GM18508 (cell line): Measurements from ENCODE around the gene FNDC3A.
"Not testable (repeated sequence)": the region's sequence is repeated elsewhere in the genome, so short reads cannot be mapped to it uniquely, and the experiment has no call there.

Experiments
- ATAC-seq: cut with Tn5 transposase; IDR thresholded peaks from one replicate; pipeline ENCODE4 v1.9.1; 2021; ENCODE audit warnings: moderate number of reproducible peaks; ENCODE audit not compliant: insufficient read depth, unreplicated experiment

The FNDC3A gene

GRCh38 chr13:48975101-48975855 is 434 bp upstream of the FNDC3A start:
- ATAC-seq: no peak

DNA sequence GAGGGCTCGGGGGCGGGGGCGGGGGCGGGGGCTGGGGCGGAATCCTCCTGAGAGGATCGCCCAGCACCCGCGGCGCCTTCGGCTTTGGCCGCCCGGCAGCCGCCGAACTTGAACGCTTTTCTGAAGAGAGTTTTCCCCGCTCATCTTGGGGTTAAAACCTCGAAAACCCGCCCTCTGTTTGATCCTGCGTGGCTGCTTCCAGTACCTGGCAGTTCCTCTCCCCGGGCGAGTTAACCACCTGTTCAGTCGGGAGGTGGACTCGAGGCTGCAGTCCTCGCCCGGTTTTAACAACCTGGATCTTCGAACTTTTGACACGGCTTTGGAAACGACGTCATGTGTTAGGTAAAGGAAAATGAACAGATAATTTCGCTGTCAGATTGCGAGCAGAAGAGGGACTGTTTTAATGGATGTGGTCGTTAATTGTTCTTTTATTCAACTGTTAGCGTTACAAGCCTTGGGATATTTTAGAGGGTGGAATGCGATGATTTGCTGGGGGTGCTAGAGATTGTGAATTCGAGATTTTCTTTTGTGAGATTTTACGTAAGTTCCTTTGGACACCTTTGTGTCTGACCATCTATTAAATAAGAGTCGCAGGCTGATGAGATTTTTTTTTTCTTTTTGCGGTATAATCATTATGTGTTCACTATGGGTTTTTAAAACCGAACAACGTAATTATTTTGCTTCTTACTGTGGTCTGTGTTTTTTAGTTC is 1.0 kb downstream of the FNDC3A start:
- ATAC-seq: no peak

DNA sequence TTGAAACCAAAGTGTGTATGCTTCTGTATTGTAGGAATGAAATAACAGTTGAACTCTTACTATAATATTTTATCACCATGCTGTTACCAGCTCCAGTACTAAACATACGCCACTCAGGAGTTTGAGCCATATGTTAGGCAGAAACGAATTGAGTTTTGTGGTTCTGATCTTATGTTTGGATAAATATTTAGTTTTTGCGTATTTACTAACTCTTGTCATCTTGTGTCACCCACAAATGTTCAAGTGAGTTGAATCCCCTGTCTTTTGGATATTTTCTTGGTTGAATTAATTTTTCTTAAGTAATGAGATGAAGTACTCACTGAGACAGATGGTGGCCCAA is 1.5 kb downstream of the FNDC3A start:
- no peak for ATAC-seq

DNA sequence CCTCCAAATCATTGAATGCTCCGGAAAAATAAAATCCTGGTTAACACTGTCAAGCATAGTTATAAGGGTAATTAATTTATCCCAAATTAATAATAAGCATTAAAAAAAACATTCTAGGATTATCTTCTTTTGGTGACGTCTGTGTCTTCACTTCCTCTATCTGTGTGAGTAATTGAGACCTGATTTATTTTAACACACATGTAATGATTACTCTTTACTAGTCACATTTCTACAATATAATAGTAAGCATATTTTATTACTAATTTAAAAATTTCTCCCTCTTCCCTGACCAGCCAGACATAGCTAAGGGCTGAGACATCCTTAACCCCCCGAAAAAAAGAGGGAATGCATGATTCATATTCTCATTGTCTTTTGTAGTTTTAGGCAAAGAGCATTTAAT is 2.3 kb downstream of the FNDC3A start:
- ATAC-seq: no peak

DNA sequence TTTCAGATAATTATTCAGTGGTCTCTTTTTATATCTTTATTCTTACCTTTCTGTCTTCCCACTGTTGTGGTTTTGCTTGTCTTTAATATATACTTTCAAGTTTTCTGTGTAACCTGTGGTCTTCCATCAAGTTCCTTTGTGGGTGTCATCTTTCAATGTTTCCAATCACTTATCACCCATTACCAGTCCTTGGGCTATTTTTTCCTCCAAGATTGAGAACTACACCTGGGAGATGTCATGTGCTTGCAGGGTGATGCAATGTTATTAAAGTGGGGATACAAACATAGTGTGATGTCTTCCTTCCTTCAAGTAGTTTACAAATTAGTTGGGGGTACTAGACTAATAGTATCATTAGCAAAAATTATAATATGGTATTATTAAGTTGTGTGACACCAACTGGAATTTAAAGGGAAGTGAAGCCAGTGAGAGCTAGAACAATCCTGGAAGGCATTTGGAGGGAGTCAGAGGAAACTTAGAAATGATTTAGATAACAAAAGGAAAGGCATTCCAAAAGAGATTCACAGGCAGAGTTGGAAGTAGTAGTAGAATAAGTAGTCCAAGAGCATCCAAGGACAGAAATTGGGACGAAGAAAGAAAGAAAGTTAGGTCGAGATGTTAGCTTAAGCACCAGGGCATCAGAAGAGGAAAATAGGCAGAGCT is 3.4 kb downstream of the FNDC3A start:
- no peak for ATAC-seq

GRCh38 chr13:48979892-48980291 is 4.2 kb downstream of the FNDC3A start:
- peak; percentile 42 for ATAC-seq

DNA sequence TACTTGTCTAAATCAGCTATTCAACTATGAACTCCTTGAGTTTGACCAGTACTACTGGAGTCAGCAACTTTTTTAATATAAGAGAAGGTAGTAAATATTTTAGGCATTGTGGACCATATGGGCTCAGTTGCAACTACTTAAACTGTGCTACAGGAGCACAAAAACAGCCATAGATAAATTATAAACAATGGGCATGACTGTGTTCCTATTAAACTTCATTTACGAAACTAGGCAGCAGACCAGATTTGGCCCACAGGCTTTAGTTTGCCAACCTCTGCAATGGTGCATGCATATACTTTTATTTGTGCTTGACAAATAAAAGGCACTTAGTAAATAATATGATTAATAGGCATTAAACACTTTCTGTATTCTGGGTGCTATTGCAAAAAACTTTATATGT is 7.6 kb downstream of the FNDC3A start:
- no peak for ATAC-seq

DNA sequence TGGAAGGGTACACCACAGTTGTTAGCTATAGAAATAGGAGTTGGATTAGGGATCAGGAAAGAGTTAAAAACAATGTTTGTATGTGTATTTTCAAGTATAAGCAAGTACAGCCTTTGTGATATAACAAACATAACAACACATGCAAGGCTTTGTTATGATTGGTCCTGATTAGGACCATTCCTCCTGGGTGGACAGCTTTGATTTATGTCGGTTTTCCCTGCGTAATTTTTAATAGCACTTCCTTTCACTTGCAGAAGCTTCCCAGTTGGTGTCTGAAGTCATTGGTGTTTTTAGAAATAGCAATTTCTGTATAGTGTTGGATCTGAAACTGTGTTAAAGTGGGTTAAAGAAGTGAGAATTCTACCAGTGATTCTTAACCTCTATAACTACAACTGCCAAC is 10.0 kb downstream of the FNDC3A start:
- ATAC-seq: no peak

DNA sequence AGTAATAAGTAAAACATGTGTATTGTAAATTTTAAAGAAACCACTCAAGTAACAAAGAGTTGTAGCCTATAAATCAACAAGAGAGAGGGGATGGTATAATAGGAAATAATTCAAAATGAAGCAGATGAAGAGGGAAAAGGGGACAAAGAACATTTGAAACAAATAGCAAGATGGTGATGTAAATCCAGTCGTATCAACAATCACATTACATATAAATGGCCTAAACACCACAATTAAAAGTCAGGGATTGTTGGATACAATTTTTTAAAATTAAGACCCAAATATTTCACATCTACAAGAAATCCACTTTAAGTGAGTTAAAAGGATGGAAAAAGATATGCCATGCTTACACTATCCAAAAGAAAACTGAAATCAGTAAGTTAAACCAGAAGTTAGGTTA is 15.2 kb downstream of the FNDC3A start:
- ATAC-seq: no peak

- ATAC-seq: no peak
These were observed 17.4 kb downstream of the FNDC3A start for GRCh38 chr13:48993150-48993549.

- ATAC-seq: peak; percentile 77
These were observed 19.0 kb downstream of the FNDC3A start for GRCh38 chr13:48994706-48995105.

GRCh38 chr13:48998641-48999292 is 23.1 kb downstream of the FNDC3A start:
- ATAC-seq: no peak

DNA sequence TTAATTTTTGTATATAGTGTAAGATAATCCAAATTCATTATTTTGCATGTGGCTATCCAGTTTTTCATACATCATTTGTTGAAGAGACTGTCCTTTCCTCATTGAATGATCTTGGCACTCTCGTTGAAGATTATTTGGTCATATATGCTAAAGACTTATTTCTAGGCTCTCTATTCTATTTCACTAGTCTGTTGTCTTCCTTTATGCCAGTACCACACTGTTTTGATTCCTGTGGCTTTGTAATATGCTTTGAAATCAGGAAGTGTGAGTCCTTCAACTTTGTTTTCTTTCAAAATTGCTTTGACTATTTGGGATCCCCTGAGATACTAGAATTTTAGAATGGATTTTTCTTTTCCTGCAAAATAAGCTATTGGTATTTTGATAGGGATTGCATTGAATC is 24.5 kb downstream of the FNDC3A start:
- no peak for ATAC-seq

DNA sequence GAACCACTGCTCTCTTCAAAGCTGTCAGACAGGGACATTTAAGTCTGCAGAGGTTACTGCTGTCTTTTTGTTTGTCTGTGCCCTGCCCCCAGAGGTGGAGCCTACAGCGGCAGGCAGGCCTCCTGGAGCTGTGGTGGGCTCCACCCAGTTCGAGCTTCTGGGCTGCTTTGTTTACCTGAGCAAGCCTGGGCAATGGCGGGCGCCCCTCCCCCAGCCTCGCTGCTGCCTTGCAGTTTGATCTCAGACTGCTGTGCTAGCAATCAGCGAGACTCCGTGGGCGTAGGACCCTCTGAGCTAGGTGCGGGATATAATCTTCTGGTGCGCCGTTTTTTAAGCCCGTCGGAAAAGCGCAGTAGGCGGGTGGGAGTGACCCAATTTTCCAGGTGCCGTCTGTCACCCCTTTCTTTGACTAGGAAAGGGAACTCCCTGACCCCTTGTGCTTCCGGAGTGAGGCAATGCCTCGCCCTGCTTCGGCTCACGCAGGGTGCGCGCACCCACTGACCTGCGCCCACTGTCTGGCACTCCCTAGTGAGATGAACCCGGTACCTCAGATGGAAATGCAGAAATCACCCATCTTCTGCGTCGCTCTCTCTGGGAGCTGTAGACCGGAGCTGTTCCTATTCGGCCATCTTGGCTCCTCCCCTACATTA is 43.4 kb downstream of the FNDC3A start:
- not testable (repeated sequence) for ATAC-seq

DNA sequence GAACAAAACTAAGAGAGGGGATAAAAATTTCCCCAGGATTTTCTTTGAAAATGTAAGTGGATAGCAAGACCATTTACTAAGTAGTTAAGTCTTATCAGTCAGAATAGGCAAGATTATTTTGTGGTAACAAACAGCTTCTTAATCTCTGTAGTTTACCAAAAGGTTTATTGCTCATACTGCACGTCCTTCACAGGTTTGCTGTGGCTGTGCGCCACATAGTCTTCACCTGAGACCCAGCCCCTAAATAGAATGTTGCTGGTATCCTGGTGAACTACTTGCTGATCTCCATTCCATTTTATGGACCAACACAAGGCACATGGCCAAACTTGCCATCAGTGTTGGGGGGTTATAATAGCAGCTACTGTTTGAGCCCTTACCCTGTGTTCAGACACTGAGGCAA is 44.6 kb downstream of the FNDC3A start:
- no peak for ATAC-seq

GRCh38 chr13:49020940-49021553 is 45.3 kb downstream of the FNDC3A start:
- no peak for ATAC-seq

DNA sequence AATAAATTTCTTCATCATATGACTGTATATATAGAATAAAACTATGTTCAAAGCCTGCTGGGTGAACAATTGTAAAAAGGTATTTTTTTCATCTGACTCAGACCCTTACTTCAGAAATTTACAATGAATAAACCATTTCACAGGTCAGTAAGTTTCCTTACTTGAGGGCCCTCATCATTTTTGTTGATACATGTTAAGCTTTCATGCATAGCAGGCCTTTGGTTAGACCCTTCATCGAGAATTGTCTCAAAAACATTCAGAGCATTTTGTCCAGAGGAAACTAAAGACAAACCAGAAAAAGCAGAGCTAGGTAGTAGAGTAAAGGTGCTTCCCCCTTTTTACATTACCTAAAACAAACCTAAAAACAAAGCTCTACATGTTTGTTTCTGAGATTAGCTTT is 46.2 kb downstream of the FNDC3A start:
- no peak for ATAC-seq

- no peak for ATAC-seq
These were observed 46.9 kb downstream of the FNDC3A start for GRCh38 chr13:49022472-49023144.

GRCh38 chr13:49023431-49023830 is 47.7 kb downstream of the FNDC3A start:
- ATAC-seq: no peak

DNA sequence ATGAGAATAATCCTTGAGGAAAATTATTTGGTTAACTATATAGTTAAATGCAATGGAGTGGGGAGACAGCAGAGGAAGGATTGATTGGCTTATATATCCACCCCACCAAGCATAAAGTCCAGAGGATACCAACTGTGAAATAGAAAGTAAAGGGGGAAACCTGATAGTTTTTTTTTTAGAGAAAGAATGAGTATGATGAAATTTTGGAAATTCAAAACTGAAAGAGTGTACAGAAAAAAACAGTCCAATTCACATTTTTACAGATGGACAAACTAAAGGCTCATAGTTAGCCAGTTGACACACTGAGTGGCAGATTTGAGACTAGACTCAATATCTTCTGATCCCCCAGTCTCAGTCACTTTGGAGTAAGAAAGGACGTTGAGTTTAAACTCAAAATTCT is 51.1 kb downstream of the FNDC3A start:
- ATAC-seq: no peak
